Measurements from ENCODE around the gene ATP6V0E1.
"Not testable (repeated sequence)": the region's sequence is repeated elsewhere in the genome, so short reads cannot be mapped to it uniquely, and the experiment has no call there.

Gene ATP6V0E1

GRCh38 chr5:173004013-173004412 is 20.4 kb downstream of the ATP6V0E1 start:
- no peak for DNase-seq (ENCODE audit: low read depth)

- no peak for DNase-seq (ENCODE audit: low read depth)
Observed at GRCh38 chr5:173004447-173004846, 20.9 kb downstream of the ATP6V0E1 start.

GRCh38 chr5:173010021-173010420 is 26.4 kb downstream of the ATP6V0E1 start:
- no peak for DNase-seq (ENCODE audit: low read depth)

- DNase-seq (ENCODE audit: low read depth): peak; percentile 37
Observed at GRCh38 chr5:173010547-173011464, 27.2 kb downstream of the ATP6V0E1 start.

- no peak for DNase-seq (ENCODE audit: low read depth)
Observed at GRCh38 chr5:173011566-173011965, 28.0 kb downstream of the ATP6V0E1 start.

GRCh38 chr5:173012882-173013281 is 29.3 kb downstream of the ATP6V0E1 start:
- DNase-seq (ENCODE audit: low read depth): peak; percentile 44

GRCh38 chr5:173014671-173015070 is 31.1 kb downstream of the ATP6V0E1 start:
- DNase-seq (ENCODE audit: low read depth): no peak

GRCh38 chr5:173015192-173015591 is 31.6 kb downstream of the ATP6V0E1 start:
- DNase-seq (ENCODE audit: low read depth): no peak

- no peak for DNase-seq (ENCODE audit: low read depth)
Observed at GRCh38 chr5:173015598-173016455, 32.3 kb downstream of the ATP6V0E1 start.

GRCh38 chr5:173016598-173017046 is 33.1 kb downstream of the ATP6V0E1 start:
- DNase-seq (ENCODE audit: low read depth): peak; percentile 87

GRCh38 chr5:173017087-173017486 is 33.5 kb downstream of the ATP6V0E1 start:
- not testable (repeated sequence) for DNase-seq (ENCODE audit: low read depth)

GRCh38 chr5:173018358-173018757 is 34.8 kb downstream of the ATP6V0E1 start:
- DNase-seq (ENCODE audit: low read depth): no peak

GRCh38 chr5:173020154-173020581 is 36.6 kb downstream of the ATP6V0E1 start:
- DNase-seq (ENCODE audit: low read depth): peak; percentile 24

GRCh38 chr5:173020643-173021042 is 37.1 kb downstream of the ATP6V0E1 start:
- peak; percentile 15 for DNase-seq (ENCODE audit: low read depth)

- no peak for DNase-seq (ENCODE audit: low read depth)
Observed at GRCh38 chr5:173025651-173026050, 42.1 kb downstream of the ATP6V0E1 start.

GRCh38 chr5:173027905-173028304 is 44.3 kb downstream of the ATP6V0E1 start:
- no peak for DNase-seq (ENCODE audit: low read depth)

GRCh38 chr5:173028811-173029327 is 45.3 kb downstream of the ATP6V0E1 start:
- DNase-seq (ENCODE audit: low read depth): no peak

- DNase-seq (ENCODE audit: low read depth): no peak
Observed at GRCh38 chr5:173029499-173029921, 45.9 kb downstream of the ATP6V0E1 start.

GRCh38 chr5:173032096-173032495 is 48.5 kb downstream of the ATP6V0E1 start:
- not testable (repeated sequence) for DNase-seq (ENCODE audit: low read depth)

- no peak for DNase-seq (ENCODE audit: low read depth)
Observed at GRCh38 chr5:173032730-173033129, 49.2 kb downstream of the ATP6V0E1 start.

- no peak for DNase-seq (ENCODE audit: low read depth)
Observed at GRCh38 chr5:173033923-173034322, 50.4 kb downstream of the ATP6V0E1 start.
